Neural progenitor cell (in vitro differentiated cells): ENCODE results near the gene PLXNC1. TPM values are rescaled to one million over a fixed set of nuclear protein-coding genes. Genes with fewer than 3 reads are reported as not detected.

Source experiments
- DNase-seq: peaks from one replicate; pipeline ENCODE4 v3.0.0-alpha.2; 2016; ENCODE audit warnings: low spot score
- H2AFZ ChIP-seq: fragments of 200-600 bp; sonication (generic); replicated peaks from 2 replicates; pipeline ENCODE4 v1.6.1; 2016; ENCODE audit warnings: antibody characterized with exemption
- H3F3A ChIP-seq: fragments of 200-600 bp; sonication (generic); 2 replicates; pipeline ENCODE4 v1.6.1; 2016; ENCODE audit warnings: antibody characterized with exemption, low read depth
- H3K27ac ChIP-seq: fragments of 200-600 bp; sonication (generic); 2 replicates; pipeline ENCODE4 v1.5.1; 2016; ENCODE audit warnings: mild to moderate bottlenecking
- H3K27me3 ChIP-seq: fragments of 200-600 bp; sonication (generic); 2 replicates; pipeline ENCODE4 v1.6.1; 2016; ENCODE audit warnings: mild to moderate bottlenecking, moderate library complexity
- H3K36me3 ChIP-seq: fragments of 200-600 bp; sonication (generic); 2 replicates; pipeline ENCODE4 v1.5.1; 2016
- H3K4me1 ChIP-seq: fragments of 200-600 bp; sonication (generic); 2 replicates; pipeline ENCODE4 v1.6.1; 2016; ENCODE audit warnings: mixed run types
- H3K4me2 ChIP-seq: fragments of 200-600 bp; sonication (generic); 2 replicates; pipeline ENCODE4 v1.6.1; 2016
- H3K4me3 ChIP-seq: fragments of 200-600 bp; sonication (generic); 2 replicates; pipeline ENCODE4 v1.5.1; 2016
- H3K79me2 ChIP-seq: fragments of 200-600 bp; sonication (generic); 2 replicates; pipeline ENCODE4 v1.6.1; 2016; ENCODE audit warnings: low read depth
- H3K9ac ChIP-seq: fragments of 200-600 bp; sonication (generic); 2 replicates; pipeline ENCODE4 v1.6.1; 2016
- H3K9me3 ChIP-seq: fragments of 200-600 bp; sonication (generic); 2 replicates; pipeline ENCODE4 v1.5.1; 2016; ENCODE audit warnings: low read depth
- H4K20me1 ChIP-seq: fragments of 200-600 bp; sonication (generic); 2 replicates; pipeline ENCODE4 v1.6.1; 2016; ENCODE audit warnings: low read depth
- H3K27ac Mint-ChIP-seq: 3 replicates; pipeline ENCODE4 v1.8.0; 2021; ENCODE audit warnings: mixed read lengths
- H3K27me3 Mint-ChIP-seq: 2 replicates; pipeline ENCODE4 v1.8.0; 2022; ENCODE audit warnings: low read depth, mild to moderate bottlenecking, inconsistent platforms, moderate library complexity, mixed read lengths; ENCODE audit not compliant: insufficient read depth
- H3K36me3 Mint-ChIP-seq: 3 replicates; pipeline ENCODE4 v1.8.0; 2021; ENCODE audit warnings: mixed read lengths
- H3K4me1 Mint-ChIP-seq: 3 replicates; pipeline ENCODE4 v1.8.0; 2021; ENCODE audit warnings: mixed read lengths
- H3K4me3 Mint-ChIP-seq: 3 replicates; pipeline ENCODE4 v1.8.0; 2021; ENCODE audit warnings: mild to moderate bottlenecking, moderate library complexity, mixed read lengths
- H3K9me3 Mint-ChIP-seq: 3 replicates; pipeline ENCODE4 v1.8.0; 2020; ENCODE audit warnings: mixed read lengths
- CTCF ChIP-seq: fragments of 200-600 bp; sonication (generic); IDR thresholded peaks from 2 replicates; pipeline ENCODE4 v1.5.1; 2017; ENCODE audit warnings: antibody characterized with exemption, mild to moderate bottlenecking
- EZH2 ChIP-seq: fragments of 200-600 bp; sonication (generic); IDR thresholded peaks from 2 replicates; pipeline ENCODE4 v1.6.1; 2017; ENCODE audit warnings: antibody characterized with exemption, mild to moderate bottlenecking, moderate library complexity
- EZH2phosphoT487 ChIP-seq: fragments of 200-600 bp; sonication (generic); IDR thresholded peaks from 2 replicates; pipeline ENCODE4 v1.6.1; 2017; ENCODE audit warnings: antibody characterized with exemption
- total RNA-seq: library from RNA; depleted of rRNA; stranded (reverse); fragments of >200 nt; gene quantifications from 2 replicates; pipeline ENCODE4 v1.2.3, GENCODE V29; 2015; ENCODE audit warnings: low replicate concordance

PLXNC1 gene
- total RNA-seq, 1 donor from 2014 or later = 16.7 TPM

GRCh38 chr12:94152292-94153078 is 4.1 kb downstream of the PLXNC1 start:
- Histone ChIP-seq H3K79me2 (no peaks in the 10 kb centered on the region), H3K4me2 (no peak overlapping the region), H3K4me1 (peaks cover 10% of the 10 kb centered on the region), H4K20me1 (peaks cover 28% of the 10 kb centered on the region), H3K36me3 (no peaks in the 10 kb centered on the region), H3K9ac (no peak overlapping the region), H3K4me3 (no peak overlapping the region), H3K9me3 (no peaks in the 10 kb centered on the region), H2AFZ (no peak overlapping the region), H3F3A (peaks cover 27% of the 10 kb centered on the region), H3K27ac (no peak overlapping the region), H3K27me3 (peaks cover 76% of the 10 kb centered on the region)
- peaks cover 41% of the 10 kb centered on the region for H3K4me1 Mint-ChIP-seq
- H3K27ac Mint-ChIP-seq = peak overlapping the region; percentile 54
- H3K36me3 Mint-ChIP-seq = peaks cover 5% of the 10 kb centered on the region
- H3K9me3 Mint-ChIP-seq = no peaks in the 10 kb centered on the region
- DNase-seq = no peak
- peaks cover 9% of the 10 kb centered on the region for H3K27me3 Mint-ChIP-seq
- H3K4me3 Mint-ChIP-seq = peak overlapping the region; percentile 96
- TF ChIP-seq EZH2 (no peak), EZH2phosphoT487 (no peak), CTCF (no peak)

GRCh38 chr12:94157181-94157580 is 8.8 kb downstream of the PLXNC1 start:
- Histone ChIP-seq H3K9me3 (no peaks in the 10 kb centered on the region), H3F3A (peaks cover 4% of the 10 kb centered on the region), H3K36me3 (no peaks in the 10 kb centered on the region), H3K4me1 (peaks cover 9% of the 10 kb centered on the region), H3K79me2 (no peaks in the 10 kb centered on the region), H4K20me1 (peaks cover 5% of the 10 kb centered on the region), H3K27me3 (peaks cover 35% of the 10 kb centered on the region), H3K9ac (no peak overlapping the region), H3K4me3 (no peak overlapping the region), H2AFZ (no peak overlapping the region), H3K27ac (no peak overlapping the region), H3K4me2 (no peak overlapping the region)
- no peak overlapping the region for H3K27ac Mint-ChIP-seq
- peaks cover 31% of the 10 kb centered on the region for H3K4me1 Mint-ChIP-seq
- no peak overlapping the region for H3K4me3 Mint-ChIP-seq
- peaks cover 4% of the 10 kb centered on the region for H3K27me3 Mint-ChIP-seq
- TF ChIP-seq CTCF (no peak), EZH2phosphoT487 (no peak), EZH2 (no peak)
- no peaks in the 10 kb centered on the region for H3K9me3 Mint-ChIP-seq
- peaks cover 6% of the 10 kb centered on the region for H3K36me3 Mint-ChIP-seq
- DNase-seq = no peak

- TF ChIP-seq CTCF (no peak), EZH2 (no peak), EZH2phosphoT487 (no peak)
- H3K4me3 ChIP-seq = no peak overlapping the region
- H3K36me3 Mint-ChIP-seq = peaks cover 11% of the 10 kb centered on the region
- H3K4me3 Mint-ChIP-seq = no peak overlapping the region
- H3K4me2 ChIP-seq = no peak overlapping the region
- DNase-seq = no peak
- H3F3A ChIP-seq = no peaks in the 10 kb centered on the region
- H3K27me3 ChIP-seq = peaks cover 27% of the 10 kb centered on the region
- no peaks in the 10 kb centered on the region for H4K20me1 ChIP-seq
- H3K9me3 ChIP-seq = no peaks in the 10 kb centered on the region
- no peaks in the 10 kb centered on the region for H3K36me3 ChIP-seq
- peaks cover 2% of the 10 kb centered on the region for H3K27me3 Mint-ChIP-seq
- H3K9me3 Mint-ChIP-seq = no peaks in the 10 kb centered on the region
- no peak overlapping the region for H3K27ac ChIP-seq
- no peak overlapping the region for H3K9ac ChIP-seq
- H3K4me1 ChIP-seq = peaks cover 9% of the 10 kb centered on the region
- H3K4me1 Mint-ChIP-seq = peaks cover 23% of the 10 kb centered on the region
- H3K27ac Mint-ChIP-seq = no peak overlapping the region
- H3K79me2 ChIP-seq = no peaks in the 10 kb centered on the region
- no peak overlapping the region for H2AFZ ChIP-seq
Observed at GRCh38 chr12:94157981-94158411, 9.6 kb downstream of the PLXNC1 start.
